ENCODE results near the gene SLC6A2.
"Not testable (repeated sequence)": the region's sequence is repeated elsewhere in the genome, so short reads cannot be mapped to it uniquely, and the experiment has no call there.

SLC6A2 gene

GRCh38 chr16:55655897-55656681, at the start of gene SLC6A2:
Gene SLC6A2 (plus strand): TSS chr16:55655988. CDS start chr16:55656695, 707 bp downstream.
- no peak for DNase-seq (ENCODE audit: low read depth)

- DNase-seq (ENCODE audit: low read depth): no peak
Observed at GRCh38 chr16:55613613-55614335, 42.0 kb upstream of the SLC6A2 start.

- no peak for DNase-seq (ENCODE audit: low read depth)
Observed at GRCh38 chr16:55615071-55615470, 40.7 kb upstream of the SLC6A2 start.

GRCh38 chr16:55615670-55616069, 40.1 kb upstream of the SLC6A2 start:
- not testable (repeated sequence) for DNase-seq (ENCODE audit: low read depth)

- no peak for DNase-seq (ENCODE audit: low read depth)
Observed at GRCh38 chr16:55621771-55622170, 34.0 kb upstream of the SLC6A2 start.

- DNase-seq (ENCODE audit: low read depth): no peak
Observed at GRCh38 chr16:55622272-55622671, 33.5 kb upstream of the SLC6A2 start.

- DNase-seq (ENCODE audit: low read depth): no peak
Observed at GRCh38 chr16:55622930-55623561, 32.7 kb upstream of the SLC6A2 start.

- no peak for DNase-seq (ENCODE audit: low read depth)
Observed at GRCh38 chr16:55623640-55624039, 32.1 kb upstream of the SLC6A2 start.

- no peak for DNase-seq (ENCODE audit: low read depth)
Observed at GRCh38 chr16:55624696-55625095, 31.1 kb upstream of the SLC6A2 start.

- DNase-seq (ENCODE audit: low read depth): no peak
Observed at GRCh38 chr16:55625843-55626242, 29.9 kb upstream of the SLC6A2 start.

- no peak for DNase-seq (ENCODE audit: low read depth)
Observed at GRCh38 chr16:55628306-55628968, 27.4 kb upstream of the SLC6A2 start.

GRCh38 chr16:55630774-55631173, 25.0 kb upstream of the SLC6A2 start:
- DNase-seq (ENCODE audit: low read depth): no peak

GRCh38 chr16:55632259-55632658, 23.5 kb upstream of the SLC6A2 start:
- DNase-seq (ENCODE audit: low read depth): no peak

GRCh38 chr16:55634193-55634592, 21.6 kb upstream of the SLC6A2 start:
- DNase-seq (ENCODE audit: low read depth): no peak

GRCh38 chr16:55638256-55638655, 17.5 kb upstream of the SLC6A2 start:
- DNase-seq (ENCODE audit: low read depth): no peak

- DNase-seq (ENCODE audit: low read depth): no peak
Observed at GRCh38 chr16:55640701-55641327, 15.0 kb upstream of the SLC6A2 start.

GRCh38 chr16:55641430-55642056, 14.2 kb upstream of the SLC6A2 start:
- no peak for DNase-seq (ENCODE audit: low read depth)

- DNase-seq (ENCODE audit: low read depth): no peak
Observed at GRCh38 chr16:55642611-55643010, 13.2 kb upstream of the SLC6A2 start.

- DNase-seq (ENCODE audit: low read depth): no peak
Observed at GRCh38 chr16:55643161-55643970, 12.4 kb upstream of the SLC6A2 start.

- DNase-seq (ENCODE audit: low read depth): no peak
Observed at GRCh38 chr16:55645986-55646385, 9.8 kb upstream of the SLC6A2 start.

GRCh38 chr16:55647343-55647742, 8.4 kb upstream of the SLC6A2 start:
- DNase-seq (ENCODE audit: low read depth): no peak
